Raji (cell line): ENCODE measurements around the gene NCLN.
A peak's percentile ranks its signal among the peaks of the same experiment; 100 is the strongest.

ENCODE experiments used
- POLR2A ChIP-seq: IDR thresholded peaks from 2 replicates; pipeline ENCODE4 v1.6.1; 2011; ENCODE audit warnings: low read depth, low read length, control low read depth; ENCODE audit not compliant: insufficient read depth

Gene NCLN

GRCh38 chr19:3202346-3202745 is 16.6 kb downstream of the NCLN start:
- no peak for TF ChIP-seq POLR2A

DNA sequence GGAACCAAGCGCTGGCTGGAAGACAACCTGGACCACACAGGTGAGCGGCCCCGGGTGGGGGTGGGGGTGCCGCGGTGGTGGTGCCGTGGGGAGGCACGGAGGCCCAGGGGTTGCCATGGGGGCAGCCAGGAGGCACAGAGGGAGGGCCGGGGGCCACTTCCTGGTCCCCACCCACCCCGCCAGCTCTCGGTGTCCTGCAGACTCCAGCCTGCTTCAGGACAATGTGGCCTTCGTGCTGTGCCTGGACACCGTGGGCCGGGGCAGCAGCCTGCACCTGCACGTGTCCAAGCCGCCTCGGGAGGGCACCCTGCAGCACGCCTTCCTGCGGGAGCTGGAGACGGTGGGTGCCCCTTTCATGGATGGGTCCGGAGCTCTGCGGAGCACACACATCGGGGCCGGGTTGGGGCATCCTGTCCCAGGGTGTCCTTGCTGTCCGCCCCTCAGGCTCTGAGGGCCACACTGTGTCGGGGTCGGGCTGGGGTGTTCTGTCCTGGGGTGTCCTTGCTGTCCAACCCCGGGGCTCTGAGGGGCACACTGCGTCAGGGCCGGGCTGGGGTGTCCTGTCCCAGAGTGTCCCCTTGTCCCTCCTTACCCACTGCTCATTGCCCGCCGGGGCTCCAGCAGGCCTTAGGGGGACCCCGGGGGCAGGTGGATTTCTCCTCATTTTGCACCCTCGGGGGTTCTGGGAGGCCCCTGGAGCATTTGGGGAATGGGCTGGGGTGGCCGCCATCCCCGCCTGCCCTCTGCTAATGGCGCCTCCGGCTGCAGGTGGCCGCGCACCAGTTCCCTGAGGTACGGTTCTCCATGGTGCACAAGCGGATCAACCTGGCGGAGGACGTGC is 18.3 kb downstream of the NCLN start:
- TF ChIP-seq POLR2A: no peak

GRCh38 chr19:3204646-3205275 is 19.0 kb downstream of the NCLN start:
- TF ChIP-seq POLR2A: no peak

DNA sequence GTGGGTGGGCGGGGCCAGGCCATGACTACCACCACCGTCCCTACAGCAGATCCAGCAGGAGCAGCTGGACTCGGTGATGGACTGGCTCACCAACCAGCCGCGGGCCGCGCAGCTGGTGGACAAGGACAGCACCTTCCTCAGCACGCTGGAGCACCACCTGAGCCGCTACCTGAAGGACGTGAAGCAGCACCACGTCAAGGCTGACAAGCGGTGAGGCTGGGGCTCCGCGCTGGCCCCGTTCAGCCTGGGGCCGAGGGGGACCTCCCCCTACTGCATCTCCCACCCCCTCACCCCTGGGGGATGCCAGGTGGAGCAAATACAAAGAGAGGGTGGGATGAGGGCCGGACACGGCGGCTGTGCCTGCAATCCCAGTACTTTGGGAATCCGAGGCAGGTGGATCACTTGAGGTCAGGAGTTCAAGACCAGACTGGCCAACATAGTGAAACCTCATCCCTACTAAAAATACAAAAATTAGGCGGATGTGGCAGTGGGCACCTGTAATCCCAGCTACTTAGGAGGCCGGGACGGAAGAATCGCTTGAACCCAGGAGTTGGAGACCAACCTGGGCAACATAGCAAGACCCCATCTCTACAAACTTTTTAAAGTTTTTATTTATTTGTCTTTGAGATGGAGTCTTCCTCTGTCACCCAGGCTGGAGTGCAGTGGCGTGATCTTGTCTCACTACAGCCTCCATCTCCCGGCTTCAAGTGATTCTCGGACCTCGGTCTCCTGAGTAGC is 20.7 kb downstream of the NCLN start:
- TF ChIP-seq POLR2A: no peak

DNA sequence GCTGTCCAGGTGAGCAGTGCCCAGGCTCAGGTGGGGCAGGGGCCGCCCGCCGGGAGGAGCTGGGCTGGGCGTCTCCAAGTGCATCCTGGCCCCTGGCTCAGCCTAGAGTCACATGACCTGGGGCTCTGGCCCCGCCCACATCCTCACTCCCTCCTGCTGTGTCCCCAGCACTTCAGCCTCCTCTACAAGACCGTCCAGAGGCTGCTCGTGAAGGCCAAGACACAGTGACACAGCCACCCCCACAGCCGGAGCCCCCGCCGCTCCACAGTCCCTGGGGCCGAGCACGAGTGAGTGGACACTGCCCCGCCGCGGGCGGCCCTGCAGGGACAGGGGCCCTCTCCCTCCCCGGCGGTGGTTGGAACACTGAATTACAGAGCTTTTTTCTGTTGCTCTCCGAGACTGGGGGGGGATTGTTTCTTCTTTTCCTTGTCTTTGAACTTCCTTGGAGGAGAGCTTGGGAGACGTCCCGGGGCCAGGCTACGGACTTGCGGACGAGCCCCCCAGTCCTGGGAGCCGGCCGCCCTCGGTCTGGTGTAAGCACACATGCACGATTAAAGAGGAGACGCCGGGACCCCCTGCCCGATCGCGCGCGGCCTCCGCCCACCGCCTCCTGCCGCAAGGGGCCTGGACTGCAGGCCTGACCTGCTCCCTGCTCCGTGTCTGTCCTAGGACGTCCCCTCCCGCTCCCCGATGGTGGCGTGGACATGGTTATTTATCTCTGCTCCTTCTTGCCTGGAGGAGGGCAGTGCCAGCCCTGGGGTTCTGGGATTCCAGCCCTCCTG is 21.9 kb downstream of the NCLN start:
- no peak for TF ChIP-seq POLR2A

DNA sequence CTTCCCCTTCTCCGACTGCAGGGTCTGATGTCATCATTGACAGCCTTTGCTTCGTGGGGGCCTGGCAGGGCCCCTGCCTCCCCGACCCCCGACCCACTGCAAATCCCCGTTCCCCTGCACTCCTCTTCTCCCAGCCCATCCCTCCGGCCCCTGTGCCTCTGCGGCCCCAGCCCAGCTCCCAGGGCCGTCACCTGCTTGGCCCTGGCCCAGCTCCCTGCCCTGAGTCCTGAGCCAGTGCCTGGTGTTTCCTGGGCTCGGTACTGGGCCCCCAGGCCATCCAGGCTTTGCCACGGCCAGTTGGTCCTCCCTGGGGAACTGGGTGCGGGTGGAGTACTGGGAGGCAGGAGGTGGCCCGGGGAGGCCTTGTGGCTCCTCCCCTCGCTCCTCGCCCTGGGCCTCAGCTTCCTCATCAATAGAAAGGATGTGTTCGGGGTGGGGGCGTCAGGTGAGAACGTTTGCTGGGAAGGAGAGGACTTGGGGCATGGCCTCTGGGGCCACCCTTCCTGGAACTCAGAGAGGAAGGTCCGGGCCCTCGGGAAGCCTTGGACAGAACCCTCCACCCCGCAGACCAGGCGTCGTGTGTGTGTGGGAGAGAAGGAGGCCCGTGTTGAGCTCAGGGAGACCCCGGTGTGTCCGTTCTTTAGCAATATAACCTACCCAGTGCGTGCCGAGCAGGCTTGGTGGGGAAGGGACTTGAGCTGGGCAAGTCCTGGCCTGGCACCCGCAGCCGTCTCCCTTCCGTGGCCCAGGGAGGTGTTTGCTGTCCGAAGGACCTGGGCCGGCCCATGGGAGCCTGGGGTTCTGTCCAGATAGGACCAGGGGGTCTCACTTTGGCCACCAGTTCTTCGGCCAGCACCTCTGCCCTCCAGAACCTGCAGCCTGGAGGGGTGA is 22.8 kb downstream of the NCLN start:
- no peak for TF ChIP-seq POLR2A

GRCh38 chr19:3210347-3211017 is 24.8 kb downstream of the NCLN start:
- peak; percentile 20; the same call in 1 of the 2 replicates for TF ChIP-seq POLR2A

DNA sequence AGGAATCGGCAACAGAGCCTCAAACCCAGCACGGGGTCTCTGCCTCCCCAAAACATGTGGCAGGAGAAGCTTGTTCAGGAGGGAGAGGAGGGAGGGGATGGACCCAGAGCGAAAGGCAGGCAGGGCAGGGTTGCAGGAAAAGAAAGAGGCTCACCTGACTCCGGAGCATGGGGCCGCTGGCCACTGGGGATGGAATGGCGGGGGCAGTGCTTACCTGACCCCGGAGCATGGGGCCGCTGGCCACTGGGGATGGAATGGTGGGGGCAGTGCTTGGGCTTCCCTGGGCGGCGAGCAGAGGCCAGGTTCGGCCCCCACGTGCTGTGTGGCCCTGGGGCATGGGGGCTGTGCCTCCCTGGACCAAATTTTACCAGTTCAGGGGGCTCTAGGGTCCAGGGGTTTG is 25.5 kb downstream of the NCLN start:
- no peak for TF ChIP-seq POLR2A

GRCh38 chr19:3213159-3213558 is 27.4 kb downstream of the NCLN start:
- no peak for TF ChIP-seq POLR2A

- no peak for TF ChIP-seq POLR2A
These were observed 31.1 kb downstream of the NCLN start for GRCh38 chr19:3216874-3217273.

DNA sequence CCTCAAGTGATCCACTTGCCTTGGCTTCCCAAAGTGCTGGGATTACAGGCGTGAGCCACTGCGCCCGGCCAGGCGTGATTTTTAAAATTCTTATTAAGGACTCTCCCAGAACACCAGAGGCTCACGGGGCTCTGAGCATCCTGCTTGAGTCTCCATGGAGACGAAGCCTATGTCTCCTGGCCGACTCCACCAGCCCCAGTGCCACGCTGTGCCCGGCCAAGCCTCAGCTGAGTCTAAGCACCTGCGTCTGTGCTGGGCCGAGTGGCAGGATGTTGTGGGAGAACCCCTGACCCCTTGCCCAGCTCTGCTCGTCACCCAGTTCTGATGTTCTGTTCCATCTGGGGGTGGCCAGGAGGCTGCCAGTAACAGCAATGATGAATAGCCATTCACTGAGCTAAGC is 34.8 kb downstream of the NCLN start:
- TF ChIP-seq POLR2A: no peak

- TF ChIP-seq POLR2A: no peak
These were observed 37.0 kb downstream of the NCLN start for GRCh38 chr19:3222709-3223108.

DNA sequence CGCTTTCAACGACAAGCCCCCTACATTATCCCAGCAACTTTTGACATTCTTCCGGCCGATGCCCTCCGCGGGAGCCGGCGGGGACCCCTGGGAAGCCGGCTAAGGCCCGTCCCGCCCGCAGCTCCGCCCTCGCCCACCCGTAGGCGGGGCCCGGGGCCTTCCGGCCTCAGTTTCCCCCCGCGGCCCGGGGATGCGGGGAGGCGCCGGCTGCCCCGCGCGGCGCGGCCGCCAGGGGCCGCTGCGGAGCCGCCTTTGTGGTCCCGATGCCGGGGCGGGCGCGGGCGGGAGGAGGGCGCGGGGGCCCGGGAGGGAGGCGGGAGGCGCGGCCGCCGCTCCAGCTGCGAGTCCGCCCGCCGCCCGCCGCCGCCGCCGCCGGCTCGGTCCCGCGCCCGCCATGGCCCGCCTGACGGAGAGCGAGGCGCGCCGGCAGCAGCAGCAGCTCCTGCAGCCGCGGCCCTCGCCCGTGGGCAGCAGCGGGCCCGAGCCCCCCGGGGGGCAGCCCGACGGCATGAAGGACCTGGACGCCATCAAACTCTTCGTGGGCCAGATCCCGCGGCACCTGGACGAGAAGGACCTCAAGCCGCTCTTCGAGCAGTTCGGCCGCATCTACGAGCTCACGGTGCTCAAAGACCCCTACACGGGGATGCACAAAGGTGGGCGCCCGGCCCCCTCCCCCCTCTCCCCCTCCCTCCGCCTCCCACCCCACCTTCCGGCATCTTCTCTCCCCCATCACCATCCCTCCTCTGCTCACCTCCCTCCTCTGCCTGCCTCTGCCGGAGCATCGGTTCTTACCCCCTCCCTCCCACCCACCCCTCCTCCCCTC is 38.8 kb downstream of the NCLN start, which contains the start of gene CELF5:
CELF5 (plus strand) TSS at position 316 of the 823 bp plus-strand sequence; CDS start at position 395, 79 bp downstream.
- no peak for TF ChIP-seq POLR2A
